Measurements from ENCODE around the gene ZNF516.

ZNF516 gene

GRCh38 chr18:76488190-76488589, 6.9 kb downstream of the ZNF516 start:
- no peak for ATAC-seq
- TF ChIP-seq CREB5 (CRISPR knock-in tag; IDR thresholded peaks at IDR 0.05; ENCODE audit: low read depth) (no peak), ISL1 (CRISPR knock-in tag; IDR thresholded peaks at IDR 0.05) (no peak), ARNTL (CRISPR knock-in tag; IDR thresholded peaks at IDR 0.05; ENCODE audit: borderline replicate concordance, low read depth) (no peak), BACH2 (CRISPR knock-in tag; IDR thresholded peaks at IDR 0.05; ENCODE audit: borderline replicate concordance) (no peak), OSR1 (CRISPR knock-in tag; IDR thresholded peaks at IDR 0.05) (no peak), ZFP30 (CRISPR knock-in tag; IDR thresholded peaks at IDR 0.05) (no peak), ZC3H10 (CRISPR knock-in tag; IDR thresholded peaks at IDR 0.05) (no peak), GLIS3 (CRISPR knock-in tag; IDR thresholded peaks at IDR 0.05) (no peak), ZNF565 (CRISPR knock-in tag; conservative IDR thresholded peaks at IDR 0.05; ENCODE audit: low read depth) (no peak)
- TF ChIP-seq, protein P1, sequence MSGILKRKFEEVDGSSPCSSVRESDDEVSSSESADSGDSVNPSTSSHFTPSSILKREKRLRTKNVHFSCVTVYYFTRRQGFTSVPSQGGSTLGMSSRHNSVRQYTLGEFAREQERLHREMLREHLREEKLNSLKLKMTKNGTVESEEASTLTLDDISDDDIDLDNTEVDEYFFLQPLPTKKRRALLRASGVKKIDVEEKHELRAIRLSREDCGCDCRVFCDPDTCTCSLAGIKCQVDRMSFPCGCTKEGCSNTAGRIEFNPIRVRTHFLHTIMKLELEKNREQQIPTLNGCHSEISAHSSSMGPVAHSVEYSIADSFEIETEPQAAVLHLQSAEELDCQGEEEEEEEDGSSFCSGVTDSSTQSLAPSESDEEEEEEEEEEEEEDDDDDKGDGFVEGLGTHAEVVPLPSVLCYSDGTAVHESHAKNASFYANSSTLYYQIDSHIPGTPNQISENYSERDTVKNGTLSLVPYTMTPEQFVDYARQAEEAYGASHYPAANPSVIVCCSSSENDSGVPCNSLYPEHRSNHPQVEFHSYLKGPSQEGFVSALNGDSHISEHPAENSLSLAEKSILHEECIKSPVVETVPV (CRISPR knock-in tag; IDR thresholded peaks at IDR 0.05) = no peak
- TF ChIP-seq, protein P2, sequence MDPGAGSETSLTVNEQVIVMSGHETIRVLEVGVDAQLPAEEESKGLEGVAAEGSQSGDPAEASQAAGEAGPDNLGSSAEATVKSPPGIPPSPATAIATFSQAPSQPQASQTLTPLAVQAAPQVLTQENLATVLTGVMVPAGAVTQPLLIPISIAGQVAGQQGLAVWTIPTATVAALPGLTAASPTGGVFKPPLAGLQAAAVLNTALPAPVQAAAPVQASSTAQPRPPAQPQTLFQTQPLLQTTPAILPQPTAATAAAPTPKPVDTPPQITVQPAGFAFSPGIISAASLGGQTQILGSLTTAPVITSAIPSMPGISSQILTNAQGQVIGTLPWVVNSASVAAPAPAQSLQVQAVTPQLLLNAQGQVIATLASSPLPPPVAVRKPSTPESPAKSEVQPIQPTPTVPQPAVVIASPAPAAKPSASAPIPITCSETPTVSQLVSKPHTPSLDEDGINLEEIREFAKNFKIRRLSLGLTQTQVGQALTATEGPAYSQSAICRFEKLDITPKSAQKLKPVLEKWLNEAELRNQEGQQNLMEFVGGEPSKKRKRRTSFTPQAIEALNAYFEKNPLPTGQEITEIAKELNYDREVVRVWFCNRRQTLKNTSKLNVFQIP (CRISPR knock-in tag; IDR thresholded peaks at IDR 0.05; ENCODE audit: borderline replicate concordance, low read depth) = no peak

- ATAC-seq = no peak; the same call in 2 of the 3 replicates
- TF ChIP-seq ISL1 (CRISPR knock-in tag; IDR thresholded peaks at IDR 0.05) = no peak
- TF ChIP-seq OSR1 (CRISPR knock-in tag; IDR thresholded peaks at IDR 0.05) = no peak
- no peak for TF ChIP-seq CSDC2 (CRISPR knock-in tag; IDR thresholded peaks at IDR 0.05)
- TF ChIP-seq ZFP30 (CRISPR knock-in tag; IDR thresholded peaks at IDR 0.05) = no peak
- no peak for TF ChIP-seq ZFP3 (CRISPR knock-in tag; IDR thresholded peaks at IDR 0.05)
- no peak for TF ChIP-seq CREB5 (CRISPR knock-in tag; IDR thresholded peaks at IDR 0.05; ENCODE audit: low read depth)
These were observed 7.3 kb downstream of the ZNF516 start for GRCh38 chr18:76487782-76488181.

GRCh38 chr18:76487070-76487469, 8.0 kb downstream of the ZNF516 start:
- no peak for TF ChIP-seq ZC3H10 (CRISPR knock-in tag; IDR thresholded peaks at IDR 0.05)
- no peak for TF ChIP-seq PATZ1 (CRISPR knock-in tag; IDR thresholded peaks at IDR 0.05; ENCODE audit: borderline replicate concordance)
- TF ChIP-seq BACH2 (CRISPR knock-in tag; IDR thresholded peaks at IDR 0.05; ENCODE audit: borderline replicate concordance) = no peak
- TF ChIP-seq ZNF8 (CRISPR knock-in tag; IDR thresholded peaks at IDR 0.05) = no peak
- no peak for TF ChIP-seq ESRRG (CRISPR knock-in tag; IDR thresholded peaks at IDR 0.05)
- no peak for TF ChIP-seq ZFP3 (CRISPR knock-in tag; IDR thresholded peaks at IDR 0.05)
- ATAC-seq = no peak

DNA sequence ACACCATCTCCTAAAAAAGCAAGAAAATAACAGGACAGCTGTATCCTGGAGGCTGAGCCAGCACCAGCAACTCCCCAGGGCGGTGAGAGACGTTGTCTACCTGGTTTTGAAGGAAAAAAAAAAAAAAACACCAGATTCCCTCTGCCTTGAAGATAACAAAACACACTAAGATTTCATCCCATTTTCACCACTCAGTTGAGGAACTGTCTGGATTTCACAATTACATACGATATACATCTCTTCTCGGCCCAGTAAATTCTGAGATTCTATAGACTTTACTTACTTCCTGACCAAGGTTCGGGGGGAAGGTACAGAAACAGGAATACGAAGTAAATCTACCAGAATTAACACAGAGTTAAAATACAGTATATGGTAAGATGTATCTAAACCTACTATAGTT, 8.5 kb downstream of the ZNF516 start:
- ATAC-seq = no peak
- TF ChIP-seq CSDC2 (CRISPR knock-in tag; IDR thresholded peaks at IDR 0.05) = no peak
- no peak for TF ChIP-seq SNAI2 (CRISPR knock-in tag; IDR thresholded peaks at IDR 0.05)
- no peak for TF ChIP-seq PPARA (CRISPR knock-in tag; IDR thresholded peaks at IDR 0.05; ENCODE audit: borderline replicate concordance)
- TF ChIP-seq CREB5 (CRISPR knock-in tag; IDR thresholded peaks at IDR 0.05; ENCODE audit: low read depth) = no peak
- no peak for TF ChIP-seq ARNTL (CRISPR knock-in tag; IDR thresholded peaks at IDR 0.05; ENCODE audit: borderline replicate concordance, low read depth)
- TF ChIP-seq ZNF8 (CRISPR knock-in tag; IDR thresholded peaks at IDR 0.05) = no peak
- TF ChIP-seq ZC3H10 (CRISPR knock-in tag; IDR thresholded peaks at IDR 0.05) = no peak
- no peak for TF ChIP-seq ZNF70 (CRISPR knock-in tag; IDR thresholded peaks at IDR 0.05)
- TF ChIP-seq OSR1 (CRISPR knock-in tag; IDR thresholded peaks at IDR 0.05) = no peak
- TF ChIP-seq ZFP3 (CRISPR knock-in tag; IDR thresholded peaks at IDR 0.05) = no peak
- TF ChIP-seq, protein P3, sequence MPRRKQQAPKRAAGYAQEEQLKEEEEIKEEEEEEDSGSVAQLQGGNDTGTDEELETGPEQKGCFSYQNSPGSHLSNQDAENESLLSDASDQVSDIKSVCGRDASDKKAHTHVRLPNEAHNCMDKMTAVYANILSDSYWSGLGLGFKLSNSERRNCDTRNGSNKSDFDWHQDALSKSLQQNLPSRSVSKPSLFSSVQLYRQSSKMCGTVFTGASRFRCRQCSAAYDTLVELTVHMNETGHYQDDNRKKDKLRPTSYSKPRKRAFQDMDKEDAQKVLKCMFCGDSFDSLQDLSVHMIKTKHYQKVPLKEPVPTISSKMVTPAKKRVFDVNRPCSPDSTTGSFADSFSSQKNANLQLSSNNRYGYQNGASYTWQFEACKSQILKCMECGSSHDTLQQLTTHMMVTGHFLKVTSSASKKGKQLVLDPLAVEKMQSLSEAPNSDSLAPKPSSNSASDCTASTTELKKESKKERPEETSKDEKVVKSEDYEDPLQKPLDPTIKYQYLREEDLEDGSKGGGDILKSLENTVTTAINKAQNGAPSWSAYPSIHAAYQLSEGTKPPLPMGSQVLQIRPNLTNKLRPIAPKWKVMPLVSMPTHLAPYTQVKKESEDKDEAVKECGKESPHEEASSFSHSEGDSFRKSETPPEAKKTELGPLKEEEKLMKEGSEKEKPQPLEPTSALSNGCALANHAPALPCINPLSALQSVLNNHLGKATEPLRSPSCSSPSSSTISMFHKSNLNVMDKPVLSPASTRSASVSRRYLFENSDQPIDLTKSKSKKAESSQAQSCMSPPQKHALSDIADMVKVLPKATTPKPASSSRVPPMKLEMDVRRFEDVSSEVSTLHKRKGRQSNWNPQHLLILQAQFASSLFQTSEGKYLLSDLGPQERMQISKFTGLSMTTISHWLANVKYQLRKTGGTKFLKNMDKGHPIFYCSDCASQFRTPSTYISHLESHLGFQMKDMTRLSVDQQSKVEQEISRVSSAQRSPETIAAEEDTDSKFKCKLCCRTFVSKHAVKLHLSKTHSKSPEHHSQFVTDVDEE (CRISPR knock-in tag; IDR thresholded peaks at IDR 0.05) = no peak
- no peak for TF ChIP-seq PATZ1 (CRISPR knock-in tag; IDR thresholded peaks at IDR 0.05; ENCODE audit: borderline replicate concordance)
- no peak for TF ChIP-seq ESRRG (CRISPR knock-in tag; IDR thresholded peaks at IDR 0.05)
- TF ChIP-seq RARB (CRISPR knock-in tag; IDR thresholded peaks at IDR 0.05) = no peak
